Uterus (tissue), 2 donors: ENCODE results near the gene CSNK2B.

Experiments used
- POLR2A ChIP-seq, 2 donors: fragments of 450-650 bp; IDR thresholded peaks; one replicate each; pipeline ENCODE4 v1.6.1; 2016; ENCODE audit warnings: antibody characterized with exemption in 2 of 2, mild to moderate bottlenecking in 1 of 2, moderate library complexity in 1 of 2
- TF ChIP-seq, protein P1 (sequence below), 4 experiments: fragments of 200-600 bp in 2 of 4; fragments of 450-650 bp in 2 of 4; sonication (generic) in 2 of 4; IDR thresholded peaks; one replicate each; pipeline ENCODE4 v1.5.1; 2016 to 2019; ENCODE audit warnings: antibody characterized with exemption in 4 of 4, mild to moderate bottlenecking in 2 of 4, moderate library complexity in 1 of 4

DNA sequence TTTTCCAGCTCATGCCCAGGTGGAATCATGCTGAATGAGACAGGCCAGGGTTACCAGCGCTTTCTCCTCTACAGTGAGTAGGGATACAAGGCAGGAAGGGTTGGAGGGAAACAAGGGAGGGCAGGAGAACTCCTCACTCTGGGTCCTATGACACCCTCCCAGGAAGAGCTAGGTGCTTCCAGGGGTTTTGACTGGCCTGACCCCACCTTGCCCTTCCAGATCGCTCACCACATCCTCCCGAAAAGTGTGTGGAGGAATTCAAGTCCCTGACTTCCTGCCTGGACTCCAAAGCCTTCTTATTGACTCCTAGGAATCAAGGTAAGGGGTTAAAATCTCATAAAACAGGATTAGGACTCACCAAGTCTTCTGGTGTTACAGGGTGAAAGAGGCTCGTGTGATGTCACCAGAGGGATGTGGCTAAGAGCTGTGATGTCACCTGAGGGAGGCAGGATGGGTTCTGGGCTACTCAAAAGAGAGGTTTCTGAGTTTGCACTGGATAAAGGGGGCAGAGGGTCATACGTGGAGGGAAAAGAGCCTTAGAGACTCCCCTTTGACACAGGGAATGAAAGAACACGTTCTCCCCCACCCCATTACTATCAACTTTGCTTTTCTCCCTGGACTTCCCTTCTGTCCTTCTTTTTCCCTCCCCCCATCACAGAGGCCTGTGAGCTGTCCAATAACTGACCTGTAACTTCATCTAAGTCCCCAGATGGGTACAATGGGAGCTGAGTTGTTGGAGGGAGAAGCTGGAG lies 8.3 kb upstream of the CSNK2B start:
- TF ChIP-seq, protein P1, sequence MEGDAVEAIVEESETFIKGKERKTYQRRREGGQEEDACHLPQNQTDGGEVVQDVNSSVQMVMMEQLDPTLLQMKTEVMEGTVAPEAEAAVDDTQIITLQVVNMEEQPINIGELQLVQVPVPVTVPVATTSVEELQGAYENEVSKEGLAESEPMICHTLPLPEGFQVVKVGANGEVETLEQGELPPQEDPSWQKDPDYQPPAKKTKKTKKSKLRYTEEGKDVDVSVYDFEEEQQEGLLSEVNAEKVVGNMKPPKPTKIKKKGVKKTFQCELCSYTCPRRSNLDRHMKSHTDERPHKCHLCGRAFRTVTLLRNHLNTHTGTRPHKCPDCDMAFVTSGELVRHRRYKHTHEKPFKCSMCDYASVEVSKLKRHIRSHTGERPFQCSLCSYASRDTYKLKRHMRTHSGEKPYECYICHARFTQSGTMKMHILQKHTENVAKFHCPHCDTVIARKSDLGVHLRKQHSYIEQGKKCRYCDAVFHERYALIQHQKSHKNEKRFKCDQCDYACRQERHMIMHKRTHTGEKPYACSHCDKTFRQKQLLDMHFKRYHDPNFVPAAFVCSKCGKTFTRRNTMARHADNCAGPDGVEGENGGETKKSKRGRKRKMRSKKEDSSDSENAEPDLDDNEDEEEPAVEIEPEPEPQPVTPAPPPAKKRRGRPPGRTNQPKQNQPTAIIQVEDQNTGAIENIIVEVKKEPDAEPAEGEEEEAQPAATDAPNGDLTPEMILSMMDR (IDR thresholded peaks at IDR 0.05), result no peak
- no peak for TF ChIP-seq POLR2A (IDR thresholded peaks at IDR 0.05)
